ENCODE results near the gene BLTP2.

BLTP2 gene

GRCh38 chr17:28667870-28668269 is 22.9 kb upstream of the BLTP2 start:
- Histone ChIP-seq H3K27ac (ENCODE audit: extremely low read depth, low read depth, low read length) (no peak overlapping the region), H3K4me1 (ENCODE audit: control insufficient read depth, insufficient read depth, low read length) (peaks cover 4% of the 10 kb centered on the region; the same call in 1 of the 2 replicates), H3K4me3 (ENCODE audit: low read depth, low read length) (no peak overlapping the region), H3K9me3 (ENCODE audit: control insufficient read depth, insufficient read depth, low read depth, low read length) (no peaks in the 10 kb centered on the region), H3K36me3 (ENCODE audit: control insufficient read depth in 2 of 2, insufficient read depth in 1 of 2, low read length in 2 of 2) (peaks cover 67 to 79% of the 10 kb centered on the region in 2 experiments)
- POLR2A ChIA-PET: interaction anchor here (1.3 to 1.9 kb wide), 3 partner anchors 23 to 52 kb away, joined by 5 to 8 read pairs (median 6); partner anchors contain the start of genes BLTP2 and RPL23A
- CTCF ChIA-PET: interaction anchor here (0.6 to 3.2 kb wide), 6 partner anchors 10 to 57 kb away, joined by 3 to 15 read pairs (median 3); partner anchors contain the start of gene BLTP2
- TF ChIP-seq ZNF596 (tag by site-specific recombination; IDR thresholded peaks at IDR 0.05) (no peak), WT1 (tag by site-specific recombination; IDR thresholded peaks at IDR 0.05) (peak; percentile 55; the same call in 1 of the 2 replicates)

GRCh38 chr17:28665994-28666393 is 21.0 kb upstream of the BLTP2 start:
- peaks cover 49 to 60% of the 10 kb centered on the region in 2 experiments for H3K36me3 ChIP-seq (ENCODE audit: control insufficient read depth in 2 of 2, insufficient read depth in 1 of 2, low read length in 2 of 2)
- H3K4me3 ChIP-seq (ENCODE audit: low read depth, low read length): no peak overlapping the region
- H3K27ac ChIP-seq (ENCODE audit: extremely low read depth, low read depth, low read length): no peak overlapping the region
- ChIA-PET POLR2A (no interaction called here), CTCF (interaction anchor here (0.9 kb wide), 1 partner anchor 19 kb away, joined by 4 read pairs; no protein-coding TSS in a partner anchor)
- TF ChIP-seq ZNF501 (tag by site-specific recombination; IDR thresholded peaks at IDR 0.05): no peak
- TF ChIP-seq ZNF639 (tag by site-specific recombination; IDR thresholded peaks at IDR 0.05): no peak
- TF ChIP-seq ZFP37 (tag by site-specific recombination; IDR thresholded peaks at IDR 0.05): no peak
- no peak for TF ChIP-seq ZNF132 (tag by site-specific recombination; IDR thresholded peaks at IDR 0.05; ENCODE audit: borderline replicate concordance)
- TF ChIP-seq ZSCAN18 (tag by site-specific recombination; IDR thresholded peaks at IDR 0.05): no peak
- TF ChIP-seq SCRT1 (tag by site-specific recombination; IDR thresholded peaks at IDR 0.05; ENCODE audit: borderline replicate concordance): no peak
- no peak for TF ChIP-seq HOXA7 (CRISPR knock-in tag; IDR thresholded peaks at IDR 0.05; ENCODE audit: borderline replicate concordance)
- TF ChIP-seq ZNF311 (tag by site-specific recombination; IDR thresholded peaks at IDR 0.05; ENCODE audit: borderline replicate concordance): no peak
- TF ChIP-seq ZNF791 (tag by site-specific recombination; IDR thresholded peaks at IDR 0.05): no peak
- TF ChIP-seq ZNF112 (tag by site-specific recombination; IDR thresholded peaks at IDR 0.05): no peak
- no peak for TF ChIP-seq ZNF202 (tag by site-specific recombination; IDR thresholded peaks at IDR 0.05; ENCODE audit: borderline replicate concordance)
- TF ChIP-seq YY2 (tag by site-specific recombination; IDR thresholded peaks at IDR 0.05): no peak
- no peak for TF ChIP-seq ZNF335 (tag by site-specific recombination; conservative IDR thresholded peaks at IDR 0.05)
- TF ChIP-seq, protein P1, sequence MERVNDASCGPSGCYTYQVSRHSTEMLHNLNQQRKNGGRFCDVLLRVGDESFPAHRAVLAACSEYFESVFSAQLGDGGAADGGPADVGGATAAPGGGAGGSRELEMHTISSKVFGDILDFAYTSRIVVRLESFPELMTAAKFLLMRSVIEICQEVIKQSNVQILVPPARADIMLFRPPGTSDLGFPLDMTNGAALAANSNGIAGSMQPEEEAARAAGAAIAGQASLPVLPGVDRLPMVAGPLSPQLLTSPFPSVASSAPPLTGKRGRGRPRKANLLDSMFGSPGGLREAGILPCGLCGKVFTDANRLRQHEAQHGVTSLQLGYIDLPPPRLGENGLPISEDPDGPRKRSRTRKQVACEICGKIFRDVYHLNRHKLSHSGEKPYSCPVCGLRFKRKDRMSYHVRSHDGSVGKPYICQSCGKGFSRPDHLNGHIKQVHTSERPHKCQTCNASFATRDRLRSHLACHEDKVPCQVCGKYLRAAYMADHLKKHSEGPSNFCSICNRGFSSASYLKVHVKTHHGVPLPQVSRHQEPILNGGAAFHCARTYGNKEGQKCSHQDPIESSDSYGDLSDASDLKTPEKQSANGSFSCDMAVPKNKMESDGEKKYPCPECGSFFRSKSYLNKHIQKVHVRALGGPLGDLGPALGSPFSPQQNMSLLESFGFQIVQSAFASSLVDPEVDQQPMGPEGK (tag by site-specific recombination; IDR thresholded peaks at IDR 0.05): no peak
- no peak for TF ChIP-seq ZNF146 (tag by site-specific recombination; IDR thresholded peaks at IDR 0.05)
- TF ChIP-seq ZBTB1 (tag by site-specific recombination; IDR thresholded peaks at IDR 0.05): no peak
- TF ChIP-seq ZNF510 (tag by site-specific recombination; IDR thresholded peaks at IDR 0.05; ENCODE audit: insufficient replicate concordance): no peak
- TF ChIP-seq, protein P2, sequence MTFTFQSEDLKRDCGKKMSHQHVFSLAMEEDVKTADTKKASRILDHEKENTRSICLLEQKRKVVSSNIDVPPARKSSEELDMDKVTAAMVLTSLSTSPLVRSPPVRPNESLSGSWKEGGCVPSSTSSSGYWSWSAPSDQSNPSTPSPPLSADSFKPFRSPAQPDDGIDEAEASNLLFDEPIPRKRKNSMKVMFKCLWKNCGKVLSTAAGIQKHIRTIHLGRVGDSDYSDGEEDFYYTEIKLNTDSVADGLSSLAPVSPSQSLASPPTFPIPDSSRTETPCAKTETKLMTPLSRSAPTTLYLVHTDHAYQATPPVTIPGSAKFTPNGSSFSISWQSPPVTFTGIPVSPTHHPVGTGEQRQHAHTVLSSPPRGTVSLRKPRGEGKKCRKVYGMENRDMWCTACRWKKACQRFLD (tag by site-specific recombination; IDR thresholded peaks at IDR 0.05): no peak
- TF ChIP-seq FEZF1 (tag by site-specific recombination; IDR thresholded peaks at IDR 0.05): no peak
- no peaks in the 10 kb centered on the region for H3K9me3 ChIP-seq (ENCODE audit: control insufficient read depth, insufficient read depth, low read depth, low read length)
- H3K4me1 ChIP-seq (ENCODE audit: control insufficient read depth, insufficient read depth, low read length): peaks cover 6% of the 10 kb centered on the region; the same call in 1 of the 2 replicates
